OCI-LY3 (cell line): Measurements from ENCODE around the gene CELF1.

Source experiments
- H2AFZ ChIP-seq: fragments of 200-600, 300-600 bp; shearing (Covaris generic); 2 replicates; pipeline ENCODE4 v1.6.0; 2014; ENCODE audit warnings: antibody characterized with exemption, low read depth, low read length
- H3K27ac ChIP-seq: fragments of 200-600, 300-600 bp; sonication (generic); 2 replicates; pipeline ENCODE4 v1.5.1; 2014; ENCODE audit warnings: mild to moderate bottlenecking, low read length, moderate library complexity, mixed read lengths
- H3K27me3 ChIP-seq: fragments of 200-600, 300-600 bp; sonication (generic); 2 replicates; pipeline ENCODE4 v1.6.1; 2014; ENCODE audit warnings: low read depth, low read length, mixed read lengths
- H3K36me3 ChIP-seq: fragments of 200-600, 300-600 bp; sonication (generic); replicated peaks from 2 replicates; pipeline ENCODE3; 2014; ENCODE audit warnings: low read depth, low read length, mixed read lengths
- H3K4me1 ChIP-seq: fragments of 300-600, 200-600 bp; sonication (generic); 2 replicates; pipeline ENCODE4 v1.6.1; 2014; ENCODE audit warnings: low read length, mixed read lengths
- H3K4me2 ChIP-seq: fragments of 200-600, 300-600 bp; sonication (generic); 2 replicates; pipeline ENCODE4 v1.6.1; 2014; ENCODE audit warnings: low read length, mixed read lengths
- H3K4me3 ChIP-seq: fragments of 300-600, 200-600 bp; sonication (generic); 2 replicates; pipeline ENCODE4 v1.5.1; 2014; ENCODE audit warnings: antibody characterized with exemption, mild to moderate bottlenecking, low read length, moderate library complexity
- H3K79me2 ChIP-seq: fragments of 300-600, 200-600 bp; shearing (Covaris generic); 2 replicates; pipeline ENCODE4 v1.6.1; 2014; ENCODE audit warnings: mild to moderate bottlenecking, low read length, mixed read lengths
- H3K9ac ChIP-seq: fragments of 300-600, 200-600 bp; shearing (Covaris generic); 2 replicates; pipeline ENCODE4 v1.6.0; 2014; ENCODE audit warnings: mild to moderate bottlenecking, low read length, moderate library complexity
- H3K9me3 ChIP-seq: fragments of 200-600, 300-600 bp; shearing (Covaris generic); 2 replicates; pipeline ENCODE4 v1.6.1; 2014; ENCODE audit warnings: low read length, mixed read lengths; ENCODE audit not compliant: insufficient read depth
- H4K20me1 ChIP-seq: fragments of 200-600, 300-600 bp; sonication (generic); 2 replicates; pipeline ENCODE4 v1.6.1; 2016; ENCODE audit warnings: low read length, mixed read lengths; ENCODE audit not compliant: insufficient read depth
- CTCF ChIP-seq: fragments of 200-600, 300-600 bp; sonication (generic); IDR thresholded peaks from 2 replicates; pipeline ENCODE4 v1.5.1; 2014; ENCODE audit warnings: antibody characterized with exemption, low read length, low read depth
- EZH2phosphoT487 ChIP-seq: fragments of 200-600 bp; shearing (Covaris generic); IDR thresholded peaks from 2 replicates; pipeline ENCODE4 v1.6.1; 2018; ENCODE audit warnings: antibody characterized with exemption, mixed run types, low read depth

CELF1 gene

GRCh38 chr11:47503227-47503626, 49.7 kb downstream of the CELF1 start:
- peaks cover 100% of the 10 kb centered on the region for H3K79me2 ChIP-seq
- no peaks in the 10 kb centered on the region for H3K9me3 ChIP-seq
- TF ChIP-seq EZH2phosphoT487 (no peak), CTCF (no peak)
- H3K4me3 ChIP-seq: no peak overlapping the region
- H2AFZ ChIP-seq: no peak overlapping the region
- peaks cover 46% of the 10 kb centered on the region for H4K20me1 ChIP-seq
- peak overlapping the region; percentile 47 for H3K4me2 ChIP-seq
- H3K36me3 ChIP-seq: peaks cover 21% of the 10 kb centered on the region
- no peaks in the 10 kb centered on the region for H3K27me3 ChIP-seq
- peaks cover 88% of the 10 kb centered on the region for H3K4me1 ChIP-seq
- peak overlapping the region; percentile 56 for H3K27ac ChIP-seq
- peak overlapping the region; percentile 2; the same call in 1 of the 2 replicates for H3K9ac ChIP-seq

- H3K9ac ChIP-seq: peak overlapping the region; percentile 2; the same call in 1 of the 2 replicates
- H3K79me2 ChIP-seq: peaks cover 100% of the 10 kb centered on the region
- no peak overlapping the region for H3K4me3 ChIP-seq
- peaks cover 49% of the 10 kb centered on the region for H4K20me1 ChIP-seq
- no peak overlapping the region for H2AFZ ChIP-seq
- no peaks in the 10 kb centered on the region for H3K9me3 ChIP-seq
- H3K27me3 ChIP-seq: no peaks in the 10 kb centered on the region
- TF ChIP-seq EZH2phosphoT487 (no peak), CTCF (no peak)
- peaks cover 22% of the 10 kb centered on the region for H3K36me3 ChIP-seq
- H3K4me2 ChIP-seq: peak overlapping the region; percentile 47
- peaks cover 84% of the 10 kb centered on the region for H3K4me1 ChIP-seq
- H3K27ac ChIP-seq: peak overlapping the region; percentile 56
Observed at GRCh38 chr11:47502767-47503166, 50.2 kb downstream of the CELF1 start.

GRCh38 chr11:47501101-47501500, 51.8 kb downstream of the CELF1 start:
- H3K4me3 ChIP-seq: peak overlapping the region; percentile 0; the same call in 1 of the 2 replicates
- H4K20me1 ChIP-seq: peaks cover 58% of the 10 kb centered on the region
- no peaks in the 10 kb centered on the region for H3K9me3 ChIP-seq
- peaks cover 100% of the 10 kb centered on the region for H3K79me2 ChIP-seq
- no peaks in the 10 kb centered on the region for H3K27me3 ChIP-seq
- TF ChIP-seq EZH2phosphoT487 (no peak), CTCF (no peak)
- no peak overlapping the region for H2AFZ ChIP-seq
- peak overlapping the region; percentile 83 for H3K27ac ChIP-seq
- peaks cover 28% of the 10 kb centered on the region for H3K36me3 ChIP-seq
- H3K9ac ChIP-seq: peak overlapping the region; percentile 55; the same call in 1 of the 2 replicates
- peaks cover 68% of the 10 kb centered on the region for H3K4me1 ChIP-seq
- H3K4me2 ChIP-seq: peak overlapping the region; percentile 69

- Histone ChIP-seq H3K4me1 (peaks cover 67% of the 10 kb centered on the region), H3K4me2 (peak overlapping the region; percentile 69), H3K27ac (peak overlapping the region; percentile 83), H3K4me3 (peak overlapping the region; percentile 47), H2AFZ (no peak overlapping the region), H4K20me1 (peaks cover 67% of the 10 kb centered on the region), H3K79me2 (peaks cover 100% of the 10 kb centered on the region), H3K9ac (peak overlapping the region; percentile 55; the same call in 1 of the 2 replicates), H3K36me3 (peaks cover 36% of the 10 kb centered on the region), H3K27me3 (no peaks in the 10 kb centered on the region), H3K9me3 (no peaks in the 10 kb centered on the region)
- TF ChIP-seq EZH2phosphoT487 (no peak), CTCF (no peak)
Observed at GRCh38 chr11:47500121-47500520, 52.8 kb downstream of the CELF1 start.
